KMS-11 (cell line): ENCODE results near the gene ATP6V1F.

Experiments used
- H2AFZ ChIP-seq: fragments of 200-600 bp; sonication (generic); 2 replicates; pipeline ENCODE4 v1.6.1; 2016; ENCODE audit warnings: antibody characterized with exemption, mixed run types, low read depth
- H3K27ac ChIP-seq: fragments of 200-600 bp; sonication (generic); 2 replicates; pipeline ENCODE4 v1.6.1; 2016; ENCODE audit warnings: mild to moderate bottlenecking, mixed run types
- H3K27me3 ChIP-seq: fragments of 200-600 bp; sonication (generic); 2 replicates; pipeline ENCODE4 v1.6.1; 2017; ENCODE audit warnings: mild to moderate bottlenecking, low read depth, mixed run types, moderate library complexity; ENCODE audit not compliant: insufficient read depth
- H3K36me3 ChIP-seq: fragments of 200-600 bp; sonication (generic); 2 replicates; pipeline ENCODE4 v1.6.1; 2017; ENCODE audit warnings: mild to moderate bottlenecking, mixed run types; ENCODE audit not compliant: insufficient read depth
- H3K4me1 ChIP-seq: fragments of 200-600 bp; sonication (generic); 2 replicates; pipeline ENCODE4 v1.6.1; 2016; ENCODE audit warnings: mild to moderate bottlenecking, low read depth, mixed run types; ENCODE audit not compliant: poor library complexity, severe bottlenecking
- H3K4me2 ChIP-seq: fragments of 200-600 bp; sonication (generic); 2 replicates; pipeline ENCODE4 v1.7.0; 2016; ENCODE audit warnings: mild to moderate bottlenecking, mixed run types
- H3K4me3 ChIP-seq: fragments of 200-600 bp; sonication (generic); IDR thresholded peaks from 2 replicates; pipeline ENCODE4 v1.6.1; 2017; ENCODE audit warnings: low read depth, low read length, mixed read lengths; ENCODE audit not compliant: insufficient read depth
- H3K79me2 ChIP-seq: fragments of 200-600 bp; sonication (generic); 2 replicates; pipeline ENCODE4 v1.6.1; 2016; ENCODE audit warnings: low read depth, mixed run types; ENCODE audit not compliant: insufficient read depth
- H3K9ac ChIP-seq: fragments of 200-600 bp; sonication (generic); 2 replicates; pipeline ENCODE4 v1.6.1; 2016; ENCODE audit warnings: mild to moderate bottlenecking, mixed run types
- H4K20me1 ChIP-seq: fragments of 200-600 bp; sonication (generic); 2 replicates; pipeline ENCODE4 v1.6.1; 2016; ENCODE audit warnings: mild to moderate bottlenecking, mixed run types; ENCODE audit not compliant: insufficient read depth
- TF ChIP-seq, protein P1 (sequence below): fragments of 200-600 bp; sonication (generic); conservative IDR thresholded peaks from 2 replicates; pipeline ENCODE4 v1.6.1; 2017; ENCODE audit warnings: low read depth, mild to moderate bottlenecking, antibody characterized with exemption, low read length, moderate library complexity, mixed read lengths

The ATP6V1F gene

DNA sequence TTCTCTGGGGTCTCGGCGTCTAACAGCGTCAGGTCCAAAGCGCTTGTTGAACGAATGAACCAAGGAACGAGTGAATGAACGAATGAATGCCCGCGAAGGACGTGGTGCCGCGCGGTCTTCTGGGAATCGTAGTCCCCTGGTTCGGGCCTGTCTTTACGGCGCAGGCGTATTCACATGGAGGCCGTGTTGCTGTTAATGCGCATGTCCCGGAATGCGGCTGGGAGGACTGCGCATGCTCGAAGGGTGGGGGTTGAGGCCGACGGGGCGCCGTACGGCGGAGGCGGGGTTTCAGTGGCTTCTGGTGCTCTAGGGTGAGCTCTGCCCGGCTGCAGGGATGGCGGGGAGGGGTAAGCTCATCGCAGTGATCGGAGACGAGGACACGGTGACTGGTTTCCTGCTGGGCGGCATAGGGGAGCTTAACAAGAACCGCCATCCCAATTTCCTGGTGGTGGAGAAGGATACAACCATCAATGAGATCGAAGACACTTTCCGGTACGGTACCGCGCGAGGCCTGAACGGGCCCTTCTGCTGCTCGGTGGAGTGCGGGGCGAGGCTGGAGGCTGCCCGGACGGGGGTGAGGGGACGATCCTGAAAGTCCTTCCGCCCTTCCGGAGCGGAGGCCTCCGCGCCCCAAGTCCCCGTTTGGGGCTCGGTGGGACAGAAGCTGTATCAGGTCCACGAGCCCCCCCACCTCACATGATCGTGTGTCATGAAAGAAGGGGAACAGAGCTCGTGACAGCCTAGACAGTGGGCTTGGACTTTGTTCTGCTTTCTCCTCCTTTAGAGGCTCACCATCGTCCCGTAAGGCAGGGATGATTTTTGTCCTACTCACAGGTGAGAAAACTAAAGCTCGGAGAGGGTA, at the start of gene ATP6V1F:
ATP6V1F (plus strand) TSS at position 286 of the 862 bp plus-strand sequence; CDS start at position 335, 49 bp downstream.
- Histone ChIP-seq H3K9ac (peak within 1 kb of the TSS; percentile 56; the same call in 1 of the 2 replicates), H3K27me3 (no peaks in the 10 kb centered on the region), H3K27ac (peak within 1 kb of the TSS; percentile 14; the same call in 1 of the 2 replicates), H3K4me3 (no peak within 1 kb of the TSS), H3K4me2 (peak within 1 kb of the TSS; percentile 78), H3K79me2 (peaks cover 26% of the 10 kb centered on the region; the same call in 1 of the 2 replicates), H3K36me3 (no peaks in the 10 kb centered on the region), H3K4me1 (peaks cover 45% of the 10 kb centered on the region), H2AFZ (peak within 1 kb of the TSS; percentile 91), H4K20me1 (no peaks in the 10 kb centered on the region)
- TF ChIP-seq, protein P1, sequence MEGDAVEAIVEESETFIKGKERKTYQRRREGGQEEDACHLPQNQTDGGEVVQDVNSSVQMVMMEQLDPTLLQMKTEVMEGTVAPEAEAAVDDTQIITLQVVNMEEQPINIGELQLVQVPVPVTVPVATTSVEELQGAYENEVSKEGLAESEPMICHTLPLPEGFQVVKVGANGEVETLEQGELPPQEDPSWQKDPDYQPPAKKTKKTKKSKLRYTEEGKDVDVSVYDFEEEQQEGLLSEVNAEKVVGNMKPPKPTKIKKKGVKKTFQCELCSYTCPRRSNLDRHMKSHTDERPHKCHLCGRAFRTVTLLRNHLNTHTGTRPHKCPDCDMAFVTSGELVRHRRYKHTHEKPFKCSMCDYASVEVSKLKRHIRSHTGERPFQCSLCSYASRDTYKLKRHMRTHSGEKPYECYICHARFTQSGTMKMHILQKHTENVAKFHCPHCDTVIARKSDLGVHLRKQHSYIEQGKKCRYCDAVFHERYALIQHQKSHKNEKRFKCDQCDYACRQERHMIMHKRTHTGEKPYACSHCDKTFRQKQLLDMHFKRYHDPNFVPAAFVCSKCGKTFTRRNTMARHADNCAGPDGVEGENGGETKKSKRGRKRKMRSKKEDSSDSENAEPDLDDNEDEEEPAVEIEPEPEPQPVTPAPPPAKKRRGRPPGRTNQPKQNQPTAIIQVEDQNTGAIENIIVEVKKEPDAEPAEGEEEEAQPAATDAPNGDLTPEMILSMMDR = no peak

- H3K4me3 ChIP-seq = no peak overlapping the region
- no peak overlapping the region for H3K4me2 ChIP-seq
- no peak overlapping the region for H3K9ac ChIP-seq
These were observed 48.2 kb upstream of the ATP6V1F start for GRCh38 chr7:128814499-128814898.

DNA sequence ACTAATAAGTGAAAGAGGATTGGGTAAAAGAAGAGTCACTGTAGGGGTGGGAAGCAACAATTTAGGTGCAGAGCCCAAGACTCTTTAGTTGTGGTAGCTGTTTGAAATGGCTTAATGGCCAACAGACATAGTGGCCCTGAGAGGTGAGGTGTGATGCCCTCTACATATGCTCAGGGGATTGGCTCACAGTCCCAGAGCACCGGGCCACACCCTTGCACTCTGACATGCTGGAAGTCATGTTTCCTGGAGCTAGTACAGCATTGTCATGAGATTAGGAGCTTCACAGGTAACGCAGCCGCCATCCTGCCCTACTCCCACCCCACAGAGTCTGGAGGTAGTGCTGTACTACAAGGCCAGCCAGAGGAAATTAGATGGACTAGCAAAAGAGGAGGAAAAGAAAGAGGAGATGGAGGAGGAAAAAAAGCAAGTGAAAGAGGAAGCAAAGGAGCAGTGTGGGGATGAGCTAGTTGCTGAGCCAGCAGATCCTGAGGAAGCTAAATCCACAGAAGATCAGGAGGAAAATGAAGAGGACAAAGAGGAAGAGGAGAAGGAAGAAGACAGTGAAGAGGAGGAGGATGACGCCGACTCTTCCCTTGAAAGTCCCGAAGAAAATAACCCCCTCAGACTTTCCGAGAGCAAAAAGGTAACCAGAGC, 47.2 kb upstream of the ATP6V1F start:
- H3K4me3 ChIP-seq = no peak overlapping the region
- H3K4me2 ChIP-seq = no peak overlapping the region
- no peak overlapping the region for H3K9ac ChIP-seq

More at GRCh38 chr7:128814499-128814898, 48.2 kb upstream of the ATP6V1F start:
- Histone ChIP-seq H3K79me2 (no peaks in the 10 kb centered on the region), H4K20me1 (no peaks in the 10 kb centered on the region), H3K4me1 (peaks cover 27% of the 10 kb centered on the region), H3K36me3 (no peaks in the 10 kb centered on the region), H3K27ac (no peak overlapping the region), H2AFZ (no peak overlapping the region), H3K27me3 (no peaks in the 10 kb centered on the region)
- TF ChIP-seq, protein P1 = no peak

DNA sequence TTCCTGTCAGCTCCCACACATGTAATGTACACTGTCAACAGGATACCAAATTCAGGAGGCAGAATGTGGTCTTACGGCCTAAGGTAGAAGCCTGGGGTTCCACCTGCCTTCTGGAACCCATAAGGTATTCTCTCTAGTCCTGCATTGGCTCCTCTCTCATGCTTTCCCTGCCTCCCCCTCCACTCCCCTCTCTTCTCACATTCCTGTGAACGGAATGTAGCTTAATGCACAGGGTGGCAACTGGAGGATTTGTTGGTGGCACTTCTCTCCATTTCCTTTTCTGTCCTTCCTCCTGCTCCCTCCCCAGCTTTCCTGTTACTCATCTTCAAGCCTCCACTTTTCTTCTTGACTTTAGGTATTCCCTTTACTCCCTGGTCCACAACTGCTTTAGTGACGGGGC, 44.0 kb upstream of the ATP6V1F start:
- Histone ChIP-seq H3K9ac (no peak overlapping the region), H3K36me3 (no peaks in the 10 kb centered on the region), H2AFZ (no peak overlapping the region), H3K4me3 (no peak overlapping the region), H3K79me2 (no peaks in the 10 kb centered on the region), H4K20me1 (no peaks in the 10 kb centered on the region), H3K27ac (no peak overlapping the region), H3K27me3 (no peaks in the 10 kb centered on the region), H3K4me1 (no peaks in the 10 kb centered on the region), H3K4me2 (no peak overlapping the region)
- TF ChIP-seq, protein P1 = no peak

More for the DNA sequence above, 47.2 kb upstream of the ATP6V1F start:
- TF ChIP-seq, protein P1 = no peak
- Histone ChIP-seq H3K79me2 (no peaks in the 10 kb centered on the region), H3K36me3 (no peaks in the 10 kb centered on the region), H3K27me3 (no peaks in the 10 kb centered on the region), H4K20me1 (no peaks in the 10 kb centered on the region), H3K4me1 (peaks cover 27% of the 10 kb centered on the region), H2AFZ (no peak overlapping the region), H3K27ac (no peak overlapping the region)
